K562 (cell line): Measurements from ENCODE around the gene STMP1. TPM values are rescaled to one million over a fixed set of nuclear protein-coding genes. Genes with fewer than 3 reads are reported as not detected.
A peak's percentile ranks its signal among the peaks of the same experiment; 100 is the strongest.

Source experiments
- CTBP1 ChIP-seq: fragments of 450-650 bp; IDR thresholded peaks from 2 replicates; pipeline ENCODE4 v1.6.1; 2016; ENCODE audit warnings: borderline replicate concordance
- DEAF1 ChIP-seq: fragments of 450-650 bp; formaldehyde crosslinking; IDR thresholded peaks from 2 replicates; pipeline ENCODE4 v1.4.0; 2020; ENCODE audit warnings: mild to moderate bottlenecking, moderate library complexity
- DMBX1 ChIP-seq: fragments of 250-450 bp; sonication (Bioruptor Pico); IDR thresholded peaks from 2 replicates; pipeline ENCODE4 v1.8.0; 2022; ENCODE audit warnings: inconsistent platforms, mild to moderate bottlenecking, moderate library complexity, borderline replicate concordance
- FOXA3 ChIP-seq, 2 experiments: fragments of 450-650 bp in 1 of 2; sonication (generic) in 1 of 2; formaldehyde crosslinking; IDR thresholded peaks in 1 of 2; conservative IDR thresholded peaks in 1 of 2; 2 replicates each; pipeline versions ENCODE4 v1.4.0 to v1.8.0; 2020 to 2022; ENCODE audit warnings: mild to moderate bottlenecking in 2 of 2, missing genetic modification reagents in 1 of 2
- GATA2 ChIP-seq: sonication (generic); formaldehyde crosslinking; IDR thresholded peaks from 2 replicates; pipeline ENCODE4 v1.4.0; 2020; ENCODE audit warnings: mild to moderate bottlenecking, missing genetic modification reagents
- GATAD2B ChIP-seq: fragments of 450-650 bp; IDR thresholded peaks from 2 replicates; pipeline ENCODE4 v1.6.1; 2017; ENCODE audit warnings: mild to moderate bottlenecking, borderline replicate concordance
- HMGN3 ChIP-seq: IDR thresholded peaks from 2 replicates; pipeline ENCODE4 v1.6.1; 2011; ENCODE audit warnings: borderline replicate concordance, low read depth, mild to moderate bottlenecking, mixed read lengths, low read length; ENCODE audit not compliant: insufficient read length; ENCODE audit errors: extremely low read depth
- MBD1 ChIP-seq: fragments of 250-450 bp; sonication (Bioruptor Pico); IDR thresholded peaks from 2 replicates; pipeline ENCODE4 v1.8.0; 2022; ENCODE audit warnings: inconsistent platforms
- NELFE ChIP-seq: IDR thresholded peaks from 2 replicates; pipeline ENCODE4 v1.6.1; 2011; ENCODE audit warnings: mild to moderate bottlenecking; ENCODE audit not compliant: insufficient read depth, insufficient read length
- POLR3A ChIP-seq: IDR thresholded peaks from 2 replicates; pipeline ENCODE4 v1.6.1; 2011; ENCODE audit warnings: borderline replicate concordance, mild to moderate bottlenecking, moderate library complexity; ENCODE audit not compliant: insufficient read length, insufficient read depth; ENCODE audit errors: extremely low read depth
- RHOXF2B ChIP-seq: fragments of 250-450 bp; sonication (Bioruptor Pico); conservative IDR thresholded peaks from 2 replicates; pipeline ENCODE4 v1.5.1; 2021
- SMAD3 ChIP-seq: fragments of 450-650 bp; formaldehyde crosslinking; conservative IDR thresholded peaks from 2 replicates; pipeline ENCODE4 v1.4.0; 2020; ENCODE audit warnings: mild to moderate bottlenecking
- TEAD4 ChIP-seq, 2 experiments: sonication (generic) in 1 of 2; formaldehyde crosslinking in 1 of 2; IDR thresholded peaks; 2 replicates each; pipeline versions ENCODE4 v1.6.1 to v1.8.0; 2012 to 2022; ENCODE audit warnings: borderline replicate concordance in 1 of 2, inconsistent platforms in 1 of 2, low read length in 1 of 2, mild to moderate bottlenecking in 1 of 2, missing genetic modification reagents in 1 of 2
- ZMIZ1 ChIP-seq, 2 experiments: fragments of 150-350 bp in 1 of 2; IDR thresholded peaks; 2 replicates each; pipeline ENCODE4 v1.6.1; 2012 to 2016; ENCODE audit warnings: low read depth in 2 of 2, low read length in 2 of 2, mild to moderate bottlenecking in 1 of 2, moderate library complexity in 1 of 2
- ZNF253 ChIP-seq: fragments of 250-450 bp; sonication (Bioruptor Pico); conservative IDR thresholded peaks from 2 replicates; pipeline ENCODE4 v1.6.1; 2021; ENCODE audit warnings: mild to moderate bottlenecking
- ZZZ3 ChIP-seq: fragments of 450-650 bp; IDR thresholded peaks from 2 replicates; pipeline ENCODE4 v1.6.1; 2016; ENCODE audit warnings: antibody characterized with exemption, mild to moderate bottlenecking, moderate library complexity
- polyA plus RNA-seq, 8 experiments: library from polyadenylated mRNA; depleted of rRNA in 4 of 8; stranded (reverse) in 5 of 8; unstranded in 3 of 8; fragments of >200 nt; fragmentation: Nextera tagmentation in 2 of 8; fragmentation: Illumina TruSeq in 1 of 8; extraction: Ambion mirVana in 2 of 8; extraction: Trizol in 1 of 8; gene quantifications; 2 replicates each; pipeline versions ENCODE4 v1.2.1 to v1.2.3, GENCODE V29; 2011 to 2014; ENCODE audit warnings: inconsistent platforms in 1 of 8, missing spikeins in 1 of 8
- total RNA-seq, 7 experiments: library from RNA; depleted of rRNA in 6 of 7; stranded (reverse); fragments of >200 nt in 6 of 7; fragmentation: Illumina TruSeq in 2 of 7; extraction: Trizol in 2 of 7; gene quantifications; 2 replicates each; pipeline versions ENCODE4 v1.2.1 to v1.2.3, GENCODE V29; 2011 to 2021; ENCODE audit warnings: low replicate concordance in 1 of 7

The STMP1 gene
- total and polyA plus RNA-seq, 9 of the 15 experiments (the other 6 are each of a cell fraction or from before 2014, with no cell fraction given): 10.6 to 249 (median 56.8) TPM

- no peak for TF ChIP-seq ZMIZ1 (IDR thresholded peaks at IDR 0.05; ENCODE audit: low read depth in 2 of 2, low read length in 2 of 2)
- no peak for TF ChIP-seq CTBP1
- TF ChIP-seq HMGN3: no peak
- TF ChIP-seq DEAF1 (CRISPR knock-in tag): peak; percentile 78; the same call in 1 of the 2 replicates
- TF ChIP-seq SMAD3 (CRISPR knock-in tag): no peak
- TF ChIP-seq TEAD4 (IDR thresholded peaks at IDR 0.05; ENCODE audit: low read length): 0 out of 2 replicates have a peak, but pooled peaks have one; percentile 38
- no peak for TF ChIP-seq TEAD4 (CRISPR knock-in tag; IDR thresholded peaks at IDR 0.05; ENCODE audit: borderline replicate concordance)
- TF ChIP-seq NELFE: no peak
- TF ChIP-seq RHOXF2B: no peak
- 0 out of 2 replicates have a peak, but pooled peaks have one; percentile 23 for TF ChIP-seq MBD1 (CRISPR knock-in tag)
- no peak for TF ChIP-seq GATAD2B
- TF ChIP-seq ZNF253 (CRISPR knock-in tag): no peak
- no peak for TF ChIP-seq DMBX1 (CRISPR knock-in tag)
- TF ChIP-seq POLR3A: no peak
- peak; percentile 80; the same call in 1 of the 2 replicates for TF ChIP-seq ZZZ3
- TF ChIP-seq GATA2 (CRISPR knock-in tag): no peak
- TF ChIP-seq FOXA3 (CRISPR knock-in tag; conservative IDR thresholded peaks at IDR 0.05 in 1 of 2, IDR thresholded peaks at IDR 0.05 in 1 of 2): no peak
These were observed 41.1 kb upstream of the STMP1 start (continued) for GRCh38 chr7:135620980-135621850.
